Omental fat pad (tissue), 4 donors: ENCODE data around the gene ZKSCAN1. TPM values are rescaled to one million over a fixed set of nuclear protein-coding genes. Genes with fewer than 3 reads are reported as not detected.

Source experiments
- ATAC-seq: fragments of 150-250 bp; one replicate; pipeline ENCODE4 v1.9.1; 2016; ENCODE audit warnings: mild to moderate bottlenecking, moderate library complexity; ENCODE audit not compliant: low FRiP score
- DNase-seq: peaks from one replicate; pipeline ENCODE4 v3.0.0-alpha.2; 2019; ENCODE audit warnings: low spot score
- total RNA-seq, 4 donors: library from RNA; depleted of rRNA; stranded (reverse); fragments of >200 nt; gene quantifications; one replicate each; pipeline ENCODE4 v1.1.0, GENCODE V29; 2016
- TF ChIP-seq, protein P1 (sequence below), 3 donors: fragments of 450-650 bp; IDR thresholded peaks; one replicate each; pipeline ENCODE4 v1.5.1; 2016 to 2017; ENCODE audit warnings: antibody characterized with exemption in 3 of 3, mild to moderate bottlenecking in 3 of 3, moderate library complexity in 2 of 3

ZKSCAN1 gene
- total RNA-seq, 4 donors from 2014 or later, result 21.5 to 34.5 (median 28.0) TPM

DNA sequence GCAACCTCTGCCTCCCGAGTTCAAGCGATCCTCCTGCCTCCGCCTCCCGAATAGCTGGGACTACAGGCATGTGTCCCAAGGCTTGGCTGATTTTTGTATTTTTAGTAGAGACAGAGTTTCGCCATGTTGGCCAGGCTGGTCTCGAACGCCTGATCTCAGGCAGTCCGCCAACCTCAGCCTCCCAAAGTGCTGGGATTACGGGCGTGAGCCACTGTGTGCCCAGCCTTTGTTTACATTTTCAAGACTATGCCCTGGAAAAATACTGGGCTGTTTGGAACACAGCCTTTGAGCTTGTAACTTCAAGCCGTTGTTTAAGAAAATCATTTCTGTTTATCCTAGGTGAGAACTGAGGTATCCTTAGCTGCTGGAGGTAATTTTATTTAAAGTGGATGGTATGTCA is 1.9 kb downstream of the ZKSCAN1 start:
- ATAC-seq, result no peak
- no peak for DNase-seq
- TF ChIP-seq, protein P1, sequence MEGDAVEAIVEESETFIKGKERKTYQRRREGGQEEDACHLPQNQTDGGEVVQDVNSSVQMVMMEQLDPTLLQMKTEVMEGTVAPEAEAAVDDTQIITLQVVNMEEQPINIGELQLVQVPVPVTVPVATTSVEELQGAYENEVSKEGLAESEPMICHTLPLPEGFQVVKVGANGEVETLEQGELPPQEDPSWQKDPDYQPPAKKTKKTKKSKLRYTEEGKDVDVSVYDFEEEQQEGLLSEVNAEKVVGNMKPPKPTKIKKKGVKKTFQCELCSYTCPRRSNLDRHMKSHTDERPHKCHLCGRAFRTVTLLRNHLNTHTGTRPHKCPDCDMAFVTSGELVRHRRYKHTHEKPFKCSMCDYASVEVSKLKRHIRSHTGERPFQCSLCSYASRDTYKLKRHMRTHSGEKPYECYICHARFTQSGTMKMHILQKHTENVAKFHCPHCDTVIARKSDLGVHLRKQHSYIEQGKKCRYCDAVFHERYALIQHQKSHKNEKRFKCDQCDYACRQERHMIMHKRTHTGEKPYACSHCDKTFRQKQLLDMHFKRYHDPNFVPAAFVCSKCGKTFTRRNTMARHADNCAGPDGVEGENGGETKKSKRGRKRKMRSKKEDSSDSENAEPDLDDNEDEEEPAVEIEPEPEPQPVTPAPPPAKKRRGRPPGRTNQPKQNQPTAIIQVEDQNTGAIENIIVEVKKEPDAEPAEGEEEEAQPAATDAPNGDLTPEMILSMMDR (IDR thresholded peaks at IDR 0.05), result no peak

DNA sequence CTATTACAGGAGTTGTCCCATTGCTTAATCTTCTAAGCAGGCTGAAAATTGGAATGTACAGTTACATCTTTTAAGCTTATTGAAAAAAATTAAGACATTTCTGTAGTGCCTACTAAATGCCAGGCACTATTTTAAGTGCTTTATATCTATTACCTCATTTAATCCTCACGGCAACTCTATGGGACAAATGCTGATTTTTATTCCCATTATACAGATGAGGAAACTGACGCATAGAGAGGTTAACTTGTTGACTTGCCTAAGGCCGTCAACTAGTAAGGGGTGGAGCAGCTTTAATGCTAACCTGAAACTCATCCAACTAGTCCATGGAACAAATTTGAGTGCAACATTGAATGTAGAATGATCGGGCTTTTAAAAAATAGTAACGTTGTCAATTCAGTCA is 2.5 kb downstream of the ZKSCAN1 start:
- TF ChIP-seq, protein P1 (IDR thresholded peaks at IDR 0.05), result no peak
- no peak for DNase-seq
- ATAC-seq, result no peak

DNA sequence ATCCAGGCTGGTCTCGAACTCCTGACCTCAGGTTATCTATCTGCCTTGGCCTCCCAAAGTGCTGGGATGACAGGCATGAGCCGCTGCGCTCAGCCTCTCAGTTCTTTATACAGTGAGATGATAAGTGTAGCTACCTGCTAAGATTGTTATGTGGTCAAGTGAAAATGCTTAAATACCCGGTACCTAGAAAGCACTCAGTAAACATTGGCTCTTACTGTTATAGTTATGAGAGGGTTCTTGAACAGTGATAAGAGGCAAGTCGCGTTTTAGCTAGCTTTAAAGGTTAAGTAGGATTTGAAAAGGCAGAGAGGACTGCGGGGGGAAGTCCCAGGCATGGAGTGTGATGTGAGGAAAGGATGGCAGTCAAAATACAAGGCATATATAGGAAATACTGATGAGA is 4.5 kb downstream of the ZKSCAN1 start:
- no peak for DNase-seq
- ATAC-seq, result no peak
- TF ChIP-seq, protein P1 (IDR thresholded peaks at IDR 0.05), result no peak

DNA sequence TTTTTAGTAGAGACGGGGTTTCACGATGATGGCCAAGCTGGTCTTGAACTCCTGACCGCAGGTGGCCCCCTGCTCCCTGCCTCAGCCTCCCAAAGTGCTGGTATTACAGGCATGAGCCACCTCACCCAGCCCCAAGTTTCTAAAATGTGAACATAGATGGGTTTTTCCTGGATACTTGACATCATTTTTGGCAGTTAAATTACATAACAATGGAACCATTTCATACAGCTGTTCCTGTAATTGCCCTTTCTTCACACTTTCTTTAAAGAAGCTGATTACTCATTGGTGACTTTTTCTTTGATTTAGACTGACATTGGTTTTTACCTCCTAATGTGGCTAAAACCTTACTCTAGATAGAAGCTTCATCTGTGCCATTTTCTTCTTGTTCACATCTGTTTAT is 5.9 kb downstream of the ZKSCAN1 start:
- DNase-seq (no peak), ATAC-seq (no peak)
- TF ChIP-seq, protein P1 (IDR thresholded peaks at IDR 0.05), result no peak

DNA sequence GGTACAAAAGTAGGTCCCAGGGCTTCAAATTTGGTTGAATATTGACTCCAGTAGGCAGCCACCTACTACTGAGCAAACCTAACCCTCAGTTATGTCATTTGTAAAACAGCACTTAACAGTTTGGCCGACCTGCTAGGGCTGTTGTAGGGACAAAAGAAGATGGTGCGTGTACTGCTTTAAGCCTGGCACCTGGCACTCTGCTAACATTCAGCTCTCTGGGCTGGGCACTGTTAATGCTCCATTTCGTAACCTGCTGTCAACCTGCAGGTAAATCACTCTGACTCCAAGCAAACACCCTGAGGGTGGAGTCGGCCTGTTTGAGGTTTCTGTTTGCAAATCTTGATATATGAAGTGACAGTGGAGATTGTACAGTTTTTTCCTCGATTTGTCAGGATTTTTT is 7.2 kb downstream of the ZKSCAN1 start:
- ATAC-seq (peak; percentile 70), DNase-seq (no peak)

DNA sequence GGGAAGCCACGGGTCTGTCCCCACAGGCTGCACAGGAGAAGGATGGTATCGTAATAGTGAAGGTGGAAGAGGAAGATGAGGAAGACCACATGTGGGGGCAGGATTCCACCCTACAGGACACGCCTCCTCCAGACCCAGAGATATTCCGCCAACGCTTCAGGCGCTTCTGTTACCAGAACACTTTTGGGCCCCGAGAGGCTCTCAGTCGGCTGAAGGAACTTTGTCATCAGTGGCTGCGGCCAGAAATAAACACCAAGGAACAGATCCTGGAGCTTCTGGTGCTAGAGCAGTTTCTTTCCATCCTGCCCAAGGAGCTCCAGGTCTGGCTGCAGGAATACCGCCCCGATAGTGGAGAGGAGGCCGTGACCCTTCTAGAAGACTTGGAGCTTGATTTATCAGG is 8.1 kb downstream of the ZKSCAN1 start:
- DNase-seq (no peak), ATAC-seq (no peak)
- TF ChIP-seq, protein P1 (IDR thresholded peaks at IDR 0.05), result no peak

More for the DNA sequence above, 7.2 kb downstream of the ZKSCAN1 start:
- TF ChIP-seq, protein P1 (IDR thresholded peaks at IDR 0.05), result no peak

DNA sequence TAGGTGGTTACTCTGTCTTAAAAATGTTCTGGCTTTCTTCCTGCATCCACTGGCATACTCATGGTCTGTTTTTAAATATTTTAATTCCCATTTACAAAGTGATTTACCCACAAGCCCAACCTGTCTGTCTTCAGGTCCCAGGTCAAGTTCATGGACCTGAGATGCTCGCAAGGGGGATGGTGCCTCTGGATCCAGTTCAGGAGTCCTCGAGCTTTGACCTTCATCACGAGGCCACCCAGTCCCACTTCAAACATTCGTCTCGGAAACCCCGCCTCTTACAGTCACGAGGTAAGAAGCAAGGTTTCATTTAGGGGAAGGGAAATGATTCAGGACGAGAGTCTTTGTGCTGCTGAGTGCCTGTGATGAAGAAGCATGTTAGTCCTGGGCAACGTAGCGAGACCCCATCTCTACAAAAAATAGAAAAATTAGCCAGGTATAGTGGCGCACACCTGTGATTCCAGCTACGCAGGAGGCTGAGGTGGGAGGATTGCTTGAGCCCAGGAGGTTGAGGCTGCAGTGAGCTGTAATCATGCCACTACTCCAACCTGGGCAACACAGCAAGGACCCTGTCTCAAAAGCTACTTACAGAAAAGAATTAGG is 8.7 kb downstream of the ZKSCAN1 start:
- DNase-seq (no peak), ATAC-seq (no peak)
- TF ChIP-seq, protein P1 (IDR thresholded peaks at IDR 0.05), result no peak
